ENCODE results near the gene TRIB2.

Gene TRIB2

GRCh38 chr2:12739721-12740254 lies 23.1 kb downstream of the TRIB2 start:
- Histone ChIP-seq H3K4me2 (ENCODE audit: low read length) (no peak overlapping the region), H3K4me1 (peaks cover 8% of the 10 kb centered on the region), H3K4me3 (ENCODE audit: low read depth, low read length) (no peak overlapping the region), H3K27ac (no peak overlapping the region), H3K9ac (no peak overlapping the region), H3K79me2 (peaks cover 10% of the 10 kb centered on the region), H3K36me3 (ENCODE audit: control insufficient read depth, insufficient read depth, low read length) (no peaks in the 10 kb centered on the region), H3K27me3 (ENCODE audit: control insufficient read depth, insufficient read depth, low read length) (no peaks in the 10 kb centered on the region), H2AFZ (no peak overlapping the region), H3K9me3 (ENCODE audit: control insufficient read depth, low read length) (no peaks in the 10 kb centered on the region)
- TF ChIP-seq CTCF (IDR thresholded peaks at IDR 0.05), result no peak

DNA sequence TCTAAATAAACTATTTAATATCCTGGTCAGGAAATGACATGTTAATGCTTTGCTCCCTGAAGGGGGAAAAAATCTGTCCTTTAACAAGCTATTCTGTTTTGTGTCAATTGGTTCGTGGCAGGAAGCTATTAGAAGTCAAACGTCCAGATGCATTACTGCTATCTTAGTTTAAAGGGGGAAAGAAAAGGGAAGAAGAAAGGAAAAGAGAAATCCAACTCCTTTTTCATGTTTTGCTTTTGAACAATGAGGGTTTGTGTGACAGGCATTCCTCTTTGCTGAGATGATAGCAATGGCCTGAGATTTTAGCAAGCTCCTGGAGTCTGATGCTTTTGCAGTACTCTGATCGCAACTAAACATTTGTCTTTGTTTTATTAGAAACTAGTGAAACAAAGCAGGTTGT lies 24.6 kb downstream of the TRIB2 start:
- no peak overlapping the region for H3K27ac ChIP-seq
- no peak overlapping the region for H3K4me3 ChIP-seq (ENCODE audit: low read depth, low read length)
- H3K4me2 ChIP-seq (ENCODE audit: low read length), result no peak overlapping the region
- H3K36me3 ChIP-seq (ENCODE audit: control insufficient read depth, insufficient read depth, low read length), result no peaks in the 10 kb centered on the region
- H3K9ac ChIP-seq, result no peak overlapping the region
- no peaks in the 10 kb centered on the region for H3K9me3 ChIP-seq (ENCODE audit: control insufficient read depth, low read length)
- H3K79me2 ChIP-seq, result no peaks in the 10 kb centered on the region
- no peaks in the 10 kb centered on the region for H3K4me1 ChIP-seq
- H3K27me3 ChIP-seq (ENCODE audit: control insufficient read depth, insufficient read depth, low read length), result no peaks in the 10 kb centered on the region
- TF ChIP-seq CTCF (IDR thresholded peaks at IDR 0.05), result no peak
- H2AFZ ChIP-seq, result no peak overlapping the region

- Histone ChIP-seq H2AFZ (no peak overlapping the region), H3K4me2 (ENCODE audit: low read length) (no peak overlapping the region), H3K9ac (no peak overlapping the region), H3K36me3 (ENCODE audit: control insufficient read depth, insufficient read depth, low read length) (no peaks in the 10 kb centered on the region), H3K4me1 (no peaks in the 10 kb centered on the region), H3K79me2 (no peaks in the 10 kb centered on the region), H3K27ac (no peak overlapping the region), H3K4me3 (ENCODE audit: low read depth, low read length) (no peak overlapping the region), H3K27me3 (ENCODE audit: control insufficient read depth, insufficient read depth, low read length) (no peaks in the 10 kb centered on the region), H3K9me3 (ENCODE audit: control insufficient read depth, low read length) (no peaks in the 10 kb centered on the region)
- TF ChIP-seq CTCF (IDR thresholded peaks at IDR 0.05), result no peak
Observed at GRCh38 chr2:12742891-12743290, 26.2 kb downstream of the TRIB2 start.

GRCh38 chr2:12750166-12750905 lies 33.6 kb downstream of the TRIB2 start:
- H3K27ac ChIP-seq, result no peak overlapping the region
- H3K4me1 ChIP-seq, result no peaks in the 10 kb centered on the region
- H3K27me3 ChIP-seq (ENCODE audit: control insufficient read depth, insufficient read depth, low read length), result no peaks in the 10 kb centered on the region
- H3K4me2 ChIP-seq (ENCODE audit: low read length), result no peak overlapping the region
- no peak overlapping the region for H3K9ac ChIP-seq
- no peaks in the 10 kb centered on the region for H3K9me3 ChIP-seq (ENCODE audit: control insufficient read depth, low read length)
- no peaks in the 10 kb centered on the region for H3K79me2 ChIP-seq
- no peak overlapping the region for H2AFZ ChIP-seq
- no peak for TF ChIP-seq CTCF (IDR thresholded peaks at IDR 0.05)
- H3K36me3 ChIP-seq (ENCODE audit: control insufficient read depth, insufficient read depth, low read length), result no peaks in the 10 kb centered on the region
- H3K4me3 ChIP-seq (ENCODE audit: low read depth, low read length), result no peak overlapping the region

DNA sequence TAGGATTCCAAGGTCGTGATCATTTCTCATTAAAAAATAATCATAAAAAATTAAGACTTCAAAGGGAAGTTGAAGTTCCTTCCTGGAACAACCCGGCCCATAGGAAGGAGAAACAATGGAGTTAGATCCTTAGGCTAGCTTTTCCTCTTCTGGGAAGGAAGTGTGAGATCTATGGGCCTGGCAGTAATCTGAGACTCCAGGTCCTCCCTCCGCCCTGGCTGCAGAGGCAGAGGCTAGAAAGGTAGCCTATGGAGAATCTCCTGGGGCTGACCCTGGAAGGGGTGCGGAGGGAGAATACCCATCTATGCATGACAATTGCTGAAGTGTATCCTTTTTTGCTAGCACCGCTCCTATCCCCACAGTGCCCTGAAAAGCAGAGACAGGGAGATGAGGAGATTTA lies 37.9 kb downstream of the TRIB2 start:
- Histone ChIP-seq H3K4me1 (no peaks in the 10 kb centered on the region), H3K27ac (no peak overlapping the region)

More for the DNA sequence above, 37.9 kb downstream of the TRIB2 start:
- Histone ChIP-seq H2AFZ (no peak overlapping the region), H3K27me3 (ENCODE audit: control insufficient read depth, insufficient read depth, low read length) (no peaks in the 10 kb centered on the region), H3K36me3 (ENCODE audit: control insufficient read depth, insufficient read depth, low read length) (no peaks in the 10 kb centered on the region), H3K4me3 (ENCODE audit: low read depth, low read length) (no peak overlapping the region), H3K79me2 (no peaks in the 10 kb centered on the region), H3K9me3 (ENCODE audit: control insufficient read depth, low read length) (no peaks in the 10 kb centered on the region), H3K9ac (no peak overlapping the region), H3K4me2 (ENCODE audit: low read length) (no peak overlapping the region)
- TF ChIP-seq CTCF (IDR thresholded peaks at IDR 0.05), result no peak
